Hepatocyte (in vitro differentiated cells): ENCODE results near the gene BRD3OS.

Source experiments
- EZH2 ChIP-seq: fragments of 200-600 bp; sonication (generic); IDR thresholded peaks from 2 replicates; pipeline ENCODE4 v1.6.1; 2016; ENCODE audit warnings: antibody characterized with exemption, mild to moderate bottlenecking, borderline replicate concordance
- EZH2phosphoT487 ChIP-seq: fragments of 200-600 bp; sonication (generic); IDR thresholded peaks from one replicate; pipeline ENCODE4 v1.6.1; 2018; ENCODE audit warnings: antibody characterized with exemption, mild to moderate bottlenecking, low read depth, moderate library complexity; ENCODE audit not compliant: unreplicated experiment, severe bottlenecking
- TF ChIP-seq, protein P1 (sequence below): fragments of 200-600 bp; sonication (generic); IDR thresholded peaks from 2 replicates; pipeline ENCODE4 v1.5.1; 2016; ENCODE audit warnings: antibody characterized with exemption, mild to moderate bottlenecking; ENCODE audit not compliant: poor library complexity

DNA sequence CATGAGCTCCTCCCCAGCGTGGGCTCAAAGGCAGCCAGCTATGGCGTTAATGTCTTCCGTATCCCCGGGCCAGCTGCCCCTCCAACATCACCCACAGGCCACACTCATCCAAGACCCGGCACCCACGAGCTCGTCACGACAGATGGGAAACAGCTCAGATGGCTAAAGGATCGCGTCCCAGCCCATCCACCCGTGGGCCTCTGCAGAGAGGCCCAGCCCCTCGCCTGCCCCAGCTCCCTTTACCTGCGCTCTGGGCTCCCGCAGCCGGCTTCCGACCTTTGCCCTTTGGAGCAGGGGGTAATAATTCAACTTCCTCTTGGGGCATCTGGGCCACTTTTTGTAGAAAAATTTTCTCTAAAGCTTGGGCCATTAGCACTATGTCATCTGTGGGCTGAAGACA lies 26.0 kb downstream of the BRD3OS start:
- TF ChIP-seq, protein P1, sequence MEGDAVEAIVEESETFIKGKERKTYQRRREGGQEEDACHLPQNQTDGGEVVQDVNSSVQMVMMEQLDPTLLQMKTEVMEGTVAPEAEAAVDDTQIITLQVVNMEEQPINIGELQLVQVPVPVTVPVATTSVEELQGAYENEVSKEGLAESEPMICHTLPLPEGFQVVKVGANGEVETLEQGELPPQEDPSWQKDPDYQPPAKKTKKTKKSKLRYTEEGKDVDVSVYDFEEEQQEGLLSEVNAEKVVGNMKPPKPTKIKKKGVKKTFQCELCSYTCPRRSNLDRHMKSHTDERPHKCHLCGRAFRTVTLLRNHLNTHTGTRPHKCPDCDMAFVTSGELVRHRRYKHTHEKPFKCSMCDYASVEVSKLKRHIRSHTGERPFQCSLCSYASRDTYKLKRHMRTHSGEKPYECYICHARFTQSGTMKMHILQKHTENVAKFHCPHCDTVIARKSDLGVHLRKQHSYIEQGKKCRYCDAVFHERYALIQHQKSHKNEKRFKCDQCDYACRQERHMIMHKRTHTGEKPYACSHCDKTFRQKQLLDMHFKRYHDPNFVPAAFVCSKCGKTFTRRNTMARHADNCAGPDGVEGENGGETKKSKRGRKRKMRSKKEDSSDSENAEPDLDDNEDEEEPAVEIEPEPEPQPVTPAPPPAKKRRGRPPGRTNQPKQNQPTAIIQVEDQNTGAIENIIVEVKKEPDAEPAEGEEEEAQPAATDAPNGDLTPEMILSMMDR: no peak
- TF ChIP-seq EZH2phosphoT487: no peak
- no peak for TF ChIP-seq EZH2
